Fibroblast of villous mesenchyme (primary cell): ENCODE measurements around the gene OR9Q2. TPM values are rescaled to one million over a fixed set of nuclear protein-coding genes. Genes with fewer than 3 reads are reported as not detected.

Source experiments
- DNase-seq: peaks from one replicate; pipeline ENCODE4 v3.0.0-alpha.2; 2010; ENCODE audit warnings: low read depth
- H3K4me3 ChIP-seq: 2 replicates; pipeline ENCODE4 v1.5.1; 2011; ENCODE audit warnings: low read depth, mild to moderate bottlenecking, low read length
- CTCF ChIP-seq: IDR thresholded peaks from 2 replicates; pipeline ENCODE4 v1.5.1; 2012; ENCODE audit warnings: low read depth, mild to moderate bottlenecking, low read length; ENCODE audit not compliant: insufficient read depth
- total RNA-seq: library from RNA; depleted of rRNA; stranded (reverse); fragments of >200 nt; gene quantifications from 2 replicates; pipeline ENCODE4 v1.2.3, GENCODE V29; 2012

Gene OR9Q2
- total RNA-seq, 1 donor, result not detected

DNA sequence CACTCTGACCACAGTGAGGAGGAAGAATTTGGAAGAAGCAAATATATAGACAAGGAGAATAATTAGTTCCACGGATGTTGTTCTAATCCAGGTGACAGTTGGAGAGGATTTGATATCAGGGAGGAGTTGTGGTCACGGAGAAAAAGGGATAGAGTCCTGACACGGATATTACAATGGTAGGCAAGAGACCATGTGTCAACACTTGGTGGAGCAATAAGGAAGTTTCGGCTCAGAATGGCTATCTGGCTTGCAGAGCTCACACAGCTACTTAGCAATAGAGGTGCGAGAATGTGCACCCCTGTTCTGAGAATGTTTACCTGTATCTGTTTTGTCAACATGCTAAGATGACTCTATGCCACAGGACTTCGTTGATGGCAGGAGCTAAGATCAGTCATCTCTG is 10.4 kb upstream of the OR9Q2 start:
- no peak for TF ChIP-seq CTCF
- DNase-seq, result no peak
- H3K4me3 ChIP-seq, result no peak overlapping the region

DNA sequence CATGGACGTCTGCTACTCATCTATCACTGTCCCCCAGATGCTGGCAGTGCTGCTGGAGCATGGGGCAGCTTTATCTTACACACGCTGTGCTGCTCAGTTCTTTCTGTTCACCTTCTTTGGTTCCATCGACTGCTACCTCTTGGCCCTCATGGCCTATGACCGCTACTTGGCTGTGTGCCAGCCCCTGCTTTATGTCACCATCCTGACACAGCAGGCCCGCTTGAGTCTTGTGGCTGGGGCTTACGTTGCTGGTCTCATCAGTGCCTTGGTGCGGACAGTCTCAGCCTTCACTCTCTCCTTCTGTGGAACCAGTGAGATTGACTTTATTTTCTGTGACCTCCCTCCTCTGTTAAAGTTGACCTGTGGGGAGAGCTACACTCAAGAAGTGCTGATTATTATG is 9.2 kb upstream of the OR9Q2 start:
- DNase-seq, result no peak
- no peak for TF ChIP-seq CTCF
- H3K4me3 ChIP-seq, result no peak overlapping the region

GRCh38 chr11:58186938-58187337 is 1.9 kb upstream of the OR9Q2 start:
- H3K4me3 ChIP-seq, result no peak overlapping the region
- TF ChIP-seq CTCF, result no peak
- no peak for DNase-seq

GRCh38 chr11:58192229-58192628 is 3.4 kb downstream of the OR9Q2 start:
- H3K4me3 ChIP-seq, result no peak overlapping the region
- no peak for DNase-seq
- TF ChIP-seq CTCF, result no peak

GRCh38 chr11:58193391-58193790 is 4.5 kb downstream of the OR9Q2 start:
- no peak for DNase-seq
- no peak overlapping the region for H3K4me3 ChIP-seq
- no peak for TF ChIP-seq CTCF

GRCh38 chr11:58195939-58196338 is 7.1 kb downstream of the OR9Q2 start:
- H3K4me3 ChIP-seq, result no peak overlapping the region
- no peak for TF ChIP-seq CTCF

GRCh38 chr11:58199271-58199670 is 10.4 kb downstream of the OR9Q2 start:
- TF ChIP-seq CTCF, result no peak
- DNase-seq, result no peak
- H3K4me3 ChIP-seq, result no peak overlapping the region

More at GRCh38 chr11:58195939-58196338, 7.1 kb downstream of the OR9Q2 start:
- no peak for DNase-seq
